Measurements from ENCODE around the gene KIFC1. TPM values are rescaled to one million over a fixed set of nuclear protein-coding genes. Genes with fewer than 3 reads are reported as not detected.

Gene KIFC1
- total and polyA plus RNA-seq, 9 of the 15 experiments (the other 6 are each of a cell fraction or from before 2014, with no cell fraction given) = 1.3 to 95.2 (median 76.9) TPM

DNA sequence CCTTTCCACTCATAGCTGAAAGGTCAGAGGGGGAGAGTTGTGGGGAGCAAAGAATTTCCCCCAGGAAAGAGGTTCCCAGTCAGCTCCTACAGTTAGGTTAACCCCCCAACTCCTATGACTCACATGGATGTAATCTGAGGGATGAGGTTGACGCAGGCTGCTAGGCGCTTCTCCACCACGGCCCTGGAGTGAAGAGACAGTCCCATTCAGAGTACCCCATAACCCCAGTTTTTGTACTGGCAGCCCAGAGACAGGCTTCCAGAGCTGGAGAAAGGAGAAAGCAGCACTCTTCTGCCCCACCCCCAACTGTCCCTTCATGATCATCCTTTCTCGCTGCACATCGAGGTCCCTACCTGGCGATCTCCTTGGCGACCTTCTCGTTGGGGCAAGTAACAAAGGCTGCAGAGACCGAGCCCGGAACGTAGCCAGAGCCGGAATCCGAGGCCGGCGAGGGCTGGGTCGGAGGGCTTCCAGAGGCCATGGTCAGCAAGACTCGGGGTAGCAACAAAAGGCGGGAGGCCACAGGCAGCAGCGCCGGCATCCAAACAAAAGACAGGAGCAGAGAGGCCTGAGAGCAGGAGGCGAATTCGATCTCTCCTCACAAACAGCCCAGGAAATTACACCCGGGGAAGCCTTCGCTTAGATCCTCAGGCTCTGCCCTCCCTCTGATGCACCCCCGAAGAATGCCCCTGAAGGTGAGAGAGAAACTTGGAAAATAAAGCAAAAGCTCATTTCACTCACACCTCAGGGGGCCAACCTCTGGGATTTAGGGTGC, 25.7 kb downstream of the KIFC1 start (continued):
- TF ChIP-seq MAZ (CRISPR knock-in tag; conservative IDR thresholded peaks at IDR 0.05 in 1 of 2, IDR thresholded peaks at IDR 0.05 in 1 of 2) (no peak), MECOM (CRISPR knock-in tag; IDR thresholded peaks at IDR 0.05) (0 out of 2 replicates have a peak, but pooled peaks have one; percentile 18), JUN (IDR thresholded peaks at IDR 0.05; ENCODE audit: borderline replicate concordance, low read depth, low read length) (peak; percentile 74), JUN (CRISPR knock-in tag; IDR thresholded peaks at IDR 0.05; ENCODE audit: borderline replicate concordance) (no peak; the same call in 1 of the 2 replicates), SMARCA4 (IDR thresholded peaks at IDR 0.05) (peak; percentile 26), ETS2 (tag; IDR thresholded peaks at IDR 0.05; ENCODE audit: borderline replicate concordance, poor library complexity, severe bottlenecking) (no peak), CHD1 (IDR thresholded peaks at IDR 0.05; ENCODE audit: low read length) (peak; percentile 90), RFX1 (IDR thresholded peaks at IDR 0.05) (peak; percentile 32; the same call in 1 of the 2 replicates), HCFC1 (IDR thresholded peaks at IDR 0.05; ENCODE audit: low read depth, low read length) (no peak), ESRRB (CRISPR knock-in tag; IDR thresholded peaks at IDR 0.05; ENCODE audit: borderline replicate concordance) (no peak)
- TF ChIP-seq, protein P1, sequence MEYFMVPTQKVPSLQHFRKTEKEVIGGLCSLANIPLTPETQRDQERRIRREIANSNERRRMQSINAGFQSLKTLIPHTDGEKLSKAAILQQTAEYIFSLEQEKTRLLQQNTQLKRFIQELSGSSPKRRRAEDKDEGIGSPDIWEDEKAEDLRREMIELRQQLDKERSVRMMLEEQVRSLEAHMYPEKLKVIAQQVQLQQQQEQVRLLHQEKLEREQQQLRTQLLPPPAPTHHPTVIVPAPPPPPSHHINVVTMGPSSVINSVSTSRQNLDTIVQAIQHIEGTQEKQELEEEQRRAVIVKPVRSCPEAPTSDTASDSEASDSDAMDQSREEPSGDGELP (CRISPR knock-in tag; IDR thresholded peaks at IDR 0.05; ENCODE audit: borderline replicate concordance) = 0 out of 2 replicates have a peak, but pooled peaks have one; percentile 17
- TF ChIP-seq, protein P2, sequence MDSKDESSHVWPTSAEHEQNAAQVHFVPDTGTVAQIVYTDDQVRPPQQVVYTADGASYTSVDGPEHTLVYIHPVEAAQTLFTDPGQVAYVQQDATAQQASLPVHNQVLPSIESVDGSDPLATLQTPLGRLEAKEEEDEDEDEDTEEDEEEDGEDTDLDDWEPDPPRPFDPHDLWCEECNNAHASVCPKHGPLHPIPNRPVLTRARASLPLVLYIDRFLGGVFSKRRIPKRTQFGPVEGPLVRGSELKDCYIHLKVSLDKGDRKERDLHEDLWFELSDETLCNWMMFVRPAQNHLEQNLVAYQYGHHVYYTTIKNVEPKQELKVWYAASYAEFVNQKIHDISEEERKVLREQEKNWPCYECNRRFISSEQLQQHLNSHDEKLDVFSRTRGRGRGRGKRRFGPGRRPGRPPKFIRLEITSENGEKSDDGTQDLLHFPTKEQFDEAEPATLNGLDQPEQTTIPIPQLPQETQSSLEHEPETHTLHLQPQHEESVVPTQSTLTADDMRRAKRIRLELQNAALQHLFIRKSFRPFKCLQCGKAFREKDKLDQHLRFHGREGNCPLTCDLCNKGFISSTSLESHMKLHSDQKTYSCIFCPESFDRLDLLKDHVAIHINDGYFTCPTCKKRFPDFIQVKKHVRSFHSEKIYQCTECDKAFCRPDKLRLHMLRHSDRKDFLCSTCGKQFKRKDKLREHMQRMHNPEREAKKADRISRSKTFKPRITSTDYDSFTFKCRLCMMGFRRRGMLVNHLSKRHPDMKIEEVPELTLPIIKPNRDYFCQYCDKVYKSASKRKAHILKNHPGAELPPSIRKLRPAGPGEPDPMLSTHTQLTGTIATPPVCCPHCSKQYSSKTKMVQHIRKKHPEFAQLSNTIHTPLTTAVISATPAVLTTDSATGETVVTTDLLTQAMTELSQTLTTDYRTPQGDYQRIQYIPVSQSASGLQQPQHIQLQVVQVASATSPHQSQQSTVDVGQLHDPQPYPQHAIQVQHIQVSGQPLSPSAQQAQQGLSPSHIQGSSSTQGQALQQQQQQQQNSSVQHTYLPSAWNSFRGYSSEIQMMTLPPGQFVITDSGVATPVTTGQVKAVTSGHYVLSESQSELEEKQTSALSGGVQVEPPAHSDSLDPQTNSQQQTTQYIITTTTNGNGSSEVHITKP (IDR thresholded peaks at IDR 0.05; ENCODE audit: partially characterized antibody) = peak; percentile 41
